Measurements from ENCODE around the gene PRM2.

The PRM2 gene

DNA sequence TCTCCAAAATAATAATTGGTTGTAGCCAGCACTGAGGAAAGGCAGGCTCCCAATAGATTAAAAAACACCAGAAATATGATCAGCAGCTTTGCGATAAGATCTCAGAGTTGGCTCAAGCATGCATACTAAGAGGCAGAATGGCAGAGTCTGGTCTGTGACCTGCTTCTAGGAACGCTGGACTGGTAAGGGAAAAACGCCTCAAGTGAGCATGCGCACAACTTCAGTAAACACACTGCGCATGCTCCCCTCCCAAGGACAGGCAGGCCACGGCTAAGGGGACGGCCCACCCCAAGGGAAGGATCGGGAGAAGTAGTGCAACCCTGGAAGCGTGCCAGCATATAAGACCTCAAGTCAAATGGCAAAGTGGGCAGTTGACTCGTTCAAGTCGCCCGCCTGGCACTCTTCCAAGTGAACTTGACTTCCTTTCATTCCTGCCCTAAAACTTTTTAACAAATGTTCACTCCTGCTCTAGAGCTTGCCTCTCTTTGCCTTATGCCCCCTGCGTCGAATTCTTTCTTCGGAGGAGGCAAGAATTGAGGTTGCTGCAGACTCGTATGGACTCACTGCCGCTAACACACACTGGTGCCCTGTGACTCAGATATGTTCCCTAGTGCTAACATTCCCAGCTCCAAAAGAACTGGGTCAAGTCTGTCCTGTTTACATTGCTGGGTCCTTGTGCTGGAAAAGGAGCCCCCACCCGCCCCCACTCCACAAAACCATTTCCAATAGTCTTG lies 27.3 kb upstream of the PRM2 start:
- no peaks in the 10 kb centered on the region for H3K79me2 ChIP-seq (ENCODE audit: insufficient read depth, low read depth)
- H4K20me1 ChIP-seq (ENCODE audit: insufficient read depth), result no peaks in the 10 kb centered on the region
- no peak overlapping the region for H2AFZ ChIP-seq (ENCODE audit: low read depth)
- H3K36me3 ChIP-seq (ENCODE audit: insufficient read depth), result no peaks in the 10 kb centered on the region
- no peak overlapping the region for H3K9ac ChIP-seq
- TF ChIP-seq, protein P1, sequence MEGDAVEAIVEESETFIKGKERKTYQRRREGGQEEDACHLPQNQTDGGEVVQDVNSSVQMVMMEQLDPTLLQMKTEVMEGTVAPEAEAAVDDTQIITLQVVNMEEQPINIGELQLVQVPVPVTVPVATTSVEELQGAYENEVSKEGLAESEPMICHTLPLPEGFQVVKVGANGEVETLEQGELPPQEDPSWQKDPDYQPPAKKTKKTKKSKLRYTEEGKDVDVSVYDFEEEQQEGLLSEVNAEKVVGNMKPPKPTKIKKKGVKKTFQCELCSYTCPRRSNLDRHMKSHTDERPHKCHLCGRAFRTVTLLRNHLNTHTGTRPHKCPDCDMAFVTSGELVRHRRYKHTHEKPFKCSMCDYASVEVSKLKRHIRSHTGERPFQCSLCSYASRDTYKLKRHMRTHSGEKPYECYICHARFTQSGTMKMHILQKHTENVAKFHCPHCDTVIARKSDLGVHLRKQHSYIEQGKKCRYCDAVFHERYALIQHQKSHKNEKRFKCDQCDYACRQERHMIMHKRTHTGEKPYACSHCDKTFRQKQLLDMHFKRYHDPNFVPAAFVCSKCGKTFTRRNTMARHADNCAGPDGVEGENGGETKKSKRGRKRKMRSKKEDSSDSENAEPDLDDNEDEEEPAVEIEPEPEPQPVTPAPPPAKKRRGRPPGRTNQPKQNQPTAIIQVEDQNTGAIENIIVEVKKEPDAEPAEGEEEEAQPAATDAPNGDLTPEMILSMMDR (conservative IDR thresholded peaks at IDR 0.05; ENCODE audit: low read depth, low read length), result no peak
- peak overlapping the region; percentile 29; the same call in 1 of the 2 replicates for H3K4me2 ChIP-seq
- peaks cover 9% of the 10 kb centered on the region; the same call in 1 of the 2 replicates for H3K27me3 ChIP-seq (ENCODE audit: insufficient read depth, low read depth)
- no peak overlapping the region for H3K27ac ChIP-seq
- peaks cover 45% of the 10 kb centered on the region for H3K4me1 ChIP-seq (ENCODE audit: low read depth, poor library complexity, severe bottlenecking)
- H3K4me3 ChIP-seq (IDR thresholded peaks at IDR 0.05; ENCODE audit: insufficient read depth, low read depth, low read length), result no peak overlapping the region

DNA sequence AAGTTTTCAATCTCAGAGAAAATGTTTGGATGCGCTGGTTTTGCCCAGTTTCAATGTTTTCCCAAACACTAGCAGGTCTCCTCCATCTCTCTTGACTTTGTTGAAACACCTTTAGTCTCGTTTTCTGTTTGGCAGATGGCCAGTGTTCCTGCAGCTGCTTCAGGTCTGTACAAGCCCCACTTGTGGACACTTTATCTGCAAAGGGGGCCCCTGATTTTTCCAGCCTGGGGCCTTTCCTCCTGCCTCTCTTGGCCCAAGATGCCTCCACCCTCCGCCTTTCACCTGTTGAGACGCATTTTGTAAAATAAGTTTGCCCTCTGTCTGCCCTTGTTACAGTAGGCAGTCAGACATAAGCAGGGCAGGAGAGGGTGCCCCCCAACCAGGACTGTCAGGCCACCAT lies 26.7 kb upstream of the PRM2 start:
- Histone ChIP-seq H3K36me3 (ENCODE audit: insufficient read depth) (no peaks in the 10 kb centered on the region), H3K4me3 (IDR thresholded peaks at IDR 0.05; ENCODE audit: insufficient read depth, low read depth, low read length) (no peak overlapping the region), H3K27ac (no peak overlapping the region), H4K20me1 (ENCODE audit: insufficient read depth) (no peaks in the 10 kb centered on the region), H3K4me1 (ENCODE audit: low read depth, poor library complexity, severe bottlenecking) (peaks cover 45% of the 10 kb centered on the region), H3K4me2 (peak overlapping the region; percentile 29; the same call in 1 of the 2 replicates), H3K9ac (no peak overlapping the region), H2AFZ (ENCODE audit: low read depth) (no peak overlapping the region), H3K79me2 (ENCODE audit: insufficient read depth, low read depth) (no peaks in the 10 kb centered on the region), H3K27me3 (ENCODE audit: insufficient read depth, low read depth) (peaks cover 12% of the 10 kb centered on the region; the same call in 1 of the 2 replicates)
- TF ChIP-seq, protein P1 (conservative IDR thresholded peaks at IDR 0.05; ENCODE audit: low read depth, low read length), result no peak

DNA sequence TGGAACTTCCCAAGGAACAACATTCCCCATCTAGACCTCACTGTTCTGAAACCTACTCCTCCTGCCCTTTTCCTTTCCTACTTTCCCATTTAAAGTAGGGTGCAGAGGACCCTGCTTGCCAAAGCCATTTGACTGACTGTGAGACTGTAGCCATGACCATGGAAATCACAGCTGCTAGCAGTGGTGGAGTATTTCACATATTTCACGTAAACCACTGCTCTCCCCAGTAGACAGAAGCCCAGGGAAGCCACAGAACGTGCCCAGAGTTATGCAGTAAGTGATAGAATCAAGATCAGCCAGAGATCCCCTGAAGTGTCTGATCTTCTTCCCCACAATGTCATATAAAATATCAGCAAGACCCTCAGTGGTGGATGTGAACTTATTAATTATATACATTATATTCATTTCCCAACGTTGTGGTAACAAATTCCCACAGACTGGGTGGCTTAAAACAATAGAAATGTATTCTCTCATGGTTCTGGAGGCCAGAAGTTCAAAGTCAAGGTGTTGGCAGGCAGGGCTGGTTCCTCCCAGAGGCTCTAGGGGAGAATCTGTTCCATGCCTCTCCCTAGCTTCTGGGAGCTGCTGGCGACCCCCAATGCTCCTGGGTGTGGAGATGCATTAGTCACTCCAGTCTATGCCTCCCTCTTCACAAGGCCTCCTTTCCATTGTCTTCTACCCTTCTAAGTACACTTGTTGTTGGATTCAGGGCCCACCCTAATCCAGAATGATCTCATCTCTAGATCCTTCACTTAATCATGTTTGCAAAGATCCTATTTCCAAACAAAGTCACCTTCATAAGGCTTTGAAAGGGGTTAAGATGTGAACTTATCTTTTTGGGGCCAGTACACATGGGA lies 25.6 kb upstream of the PRM2 start:
- no peak overlapping the region for H3K4me3 ChIP-seq (IDR thresholded peaks at IDR 0.05; ENCODE audit: insufficient read depth, low read depth, low read length)
- no peaks in the 10 kb centered on the region for H4K20me1 ChIP-seq (ENCODE audit: insufficient read depth)
- no peak overlapping the region; the same call in 1 of the 2 replicates for H3K4me2 ChIP-seq
- H2AFZ ChIP-seq (ENCODE audit: low read depth), result no peak overlapping the region
- no peaks in the 10 kb centered on the region for H3K79me2 ChIP-seq (ENCODE audit: insufficient read depth, low read depth)
- H3K4me1 ChIP-seq (ENCODE audit: low read depth, poor library complexity, severe bottlenecking), result peaks cover 45% of the 10 kb centered on the region
- no peaks in the 10 kb centered on the region for H3K36me3 ChIP-seq (ENCODE audit: insufficient read depth)
- TF ChIP-seq, protein P1 (conservative IDR thresholded peaks at IDR 0.05; ENCODE audit: low read depth, low read length), result no peak
- H3K27ac ChIP-seq, result no peak overlapping the region
- peaks cover 16% of the 10 kb centered on the region; the same call in 1 of the 2 replicates for H3K27me3 ChIP-seq (ENCODE audit: insufficient read depth, low read depth)
- no peak overlapping the region for H3K9ac ChIP-seq

DNA sequence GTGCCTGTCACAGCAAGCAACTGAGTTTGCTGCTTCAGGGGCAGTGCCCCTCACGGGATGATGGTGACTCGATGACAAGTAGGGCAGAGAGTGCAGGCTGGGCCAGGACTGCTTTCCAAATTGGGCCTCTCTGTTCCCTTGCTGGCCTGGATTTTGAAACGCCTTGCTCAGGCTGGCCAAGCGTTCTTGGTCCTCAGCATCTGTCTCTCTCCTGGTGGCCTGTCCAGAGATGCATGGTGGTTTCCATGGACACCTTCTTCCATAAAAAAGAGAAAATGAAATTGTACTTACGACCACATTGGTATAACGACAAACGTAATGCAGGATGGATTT lies 24.2 kb upstream of the PRM2 start:
- no peak overlapping the region for H2AFZ ChIP-seq (ENCODE audit: low read depth)
- TF ChIP-seq, protein P1 (conservative IDR thresholded peaks at IDR 0.05; ENCODE audit: low read depth, low read length), result no peak
- H3K4me3 ChIP-seq (IDR thresholded peaks at IDR 0.05; ENCODE audit: insufficient read depth, low read depth, low read length), result no peak overlapping the region
- no peaks in the 10 kb centered on the region for H4K20me1 ChIP-seq (ENCODE audit: insufficient read depth)
- H3K27ac ChIP-seq, result no peak overlapping the region
- peaks cover 29% of the 10 kb centered on the region for H3K27me3 ChIP-seq (ENCODE audit: insufficient read depth, low read depth)
- no peak overlapping the region for H3K9ac ChIP-seq
- no peak overlapping the region for H3K4me2 ChIP-seq
- H3K79me2 ChIP-seq (ENCODE audit: insufficient read depth, low read depth), result no peaks in the 10 kb centered on the region
- peaks cover 51% of the 10 kb centered on the region for H3K4me1 ChIP-seq (ENCODE audit: low read depth, poor library complexity, severe bottlenecking)
- no peaks in the 10 kb centered on the region for H3K36me3 ChIP-seq (ENCODE audit: insufficient read depth)
